Neural cell (in vitro differentiated cells): ENCODE results near the gene VEPH1. TPM values are rescaled to one million over a fixed set of nuclear protein-coding genes. Genes with fewer than 3 reads are reported as not detected.

Source experiments
- H2AFZ ChIP-seq: fragments of 200-600, 300-800 bp; sonication (generic), shearing (Covaris generic); 2 replicates; pipeline ENCODE4 v1.6.0; 2014; ENCODE audit warnings: low read depth, mild to moderate bottlenecking, antibody characterized with exemption, low read length, moderate library complexity
- H3F3A ChIP-seq: fragments of 200-600 bp; shearing (Covaris generic); 2 replicates; pipeline ENCODE4 v1.6.1; 2016; ENCODE audit warnings: mild to moderate bottlenecking, moderate library complexity, mixed read lengths, antibody characterized with exemption, low read length; ENCODE audit not compliant: insufficient read depth, poor library complexity, severe bottlenecking
- H3K27ac ChIP-seq: fragments of 200-600, 300-800 bp; sonication (generic), shearing (Covaris generic); 2 replicates; pipeline ENCODE4 v1.5.1; 2014; ENCODE audit warnings: mild to moderate bottlenecking, low read length, moderate library complexity
- H3K27me3 ChIP-seq: fragments of 300-800, 200-600 bp; sonication (generic), shearing (Covaris generic); 2 replicates; pipeline ENCODE4 v1.6.0; 2014; ENCODE audit warnings: mild to moderate bottlenecking, low read depth, low read length, moderate library complexity; ENCODE audit not compliant: insufficient read depth
- H3K36me3 ChIP-seq: fragments of 300-800, 200-600 bp; sonication (generic), shearing (Covaris generic); 2 replicates; pipeline ENCODE4 v1.5.1; 2014; ENCODE audit warnings: mild to moderate bottlenecking, antibody characterized with exemption, low read length, moderate library complexity; ENCODE audit not compliant: insufficient read depth
- H3K4me2 ChIP-seq: fragments of 300-800, 200-600 bp; sonication (generic), shearing (Covaris generic); 2 replicates; pipeline ENCODE4 v1.6.0; 2014; ENCODE audit warnings: mild to moderate bottlenecking, low read length
- H3K4me3 ChIP-seq: fragments of 300-800, 200-600 bp; sonication (generic), shearing (Covaris generic); 2 replicates; pipeline ENCODE4 v1.5.1; 2014; ENCODE audit warnings: mild to moderate bottlenecking, low read length, moderate library complexity
- H3K79me2 ChIP-seq: fragments of 200-600 bp; shearing (Covaris generic); replicated peaks from 2 replicates; pipeline ENCODE4 v1.6.0; 2014; ENCODE audit warnings: mild to moderate bottlenecking, low read length, moderate library complexity; ENCODE audit not compliant: insufficient read depth
- H3K9ac ChIP-seq: fragments of 300-800, 200-600 bp; sonication (generic), shearing (Covaris generic); 2 replicates; pipeline ENCODE4 v1.6.1; 2016; ENCODE audit warnings: mild to moderate bottlenecking, low read length, mixed read lengths
- H3K9me2 ChIP-seq: fragments of 200-600 bp; shearing (Covaris generic); 2 replicates; pipeline ENCODE4 v1.6.1; 2016; ENCODE audit warnings: mild to moderate bottlenecking, low read length, mixed read lengths; ENCODE audit not compliant: insufficient read depth
- H3K9me3 ChIP-seq: fragments of 200-600, 300-800 bp; sonication (generic), shearing (Covaris generic); 2 replicates; pipeline ENCODE4 v1.6.1; 2016; ENCODE audit warnings: mild to moderate bottlenecking, mixed run types, low read length, moderate library complexity, mixed read lengths
- H4K20me1 ChIP-seq: fragments of 200-600 bp; shearing (Covaris generic); 2 replicates; pipeline ENCODE4 v1.6.1; 2016; ENCODE audit warnings: mild to moderate bottlenecking, mixed run types; ENCODE audit not compliant: insufficient read depth
- CTCF ChIP-seq: fragments of 450-650 bp; IDR thresholded peaks from 2 replicates; pipeline ENCODE4 v1.5.1; 2014; ENCODE audit warnings: antibody characterized with exemption, mild to moderate bottlenecking, moderate library complexity; ENCODE audit not compliant: poor library complexity, severe bottlenecking
- EP300 ChIP-seq: fragments of 450-650 bp; conservative IDR thresholded peaks from 2 replicates; pipeline ENCODE4 v1.6.1; 2014; ENCODE audit warnings: antibody characterized with exemption, mild to moderate bottlenecking, moderate library complexity; ENCODE audit not compliant: poor library complexity, severe bottlenecking
- EZH2 ChIP-seq: fragments of 200-600, 300-800 bp; shearing (Covaris generic), sonication (generic); IDR thresholded peaks from 2 replicates; pipeline ENCODE4 v1.6.1; 2014; ENCODE audit warnings: antibody characterized with exemption, low read length, borderline replicate concordance, mild to moderate bottlenecking; ENCODE audit not compliant: insufficient read depth, poor library complexity, severe bottlenecking
- MXI1 ChIP-seq: fragments of 450-650 bp; conservative IDR thresholded peaks from 2 replicates; pipeline ENCODE4 v1.6.1; 2014; ENCODE audit warnings: antibody characterized with exemption, mild to moderate bottlenecking; ENCODE audit not compliant: poor library complexity, severe bottlenecking
- POLR2AphosphoS5 ChIP-seq: IDR thresholded peaks from 2 replicates; pipeline ENCODE4 v1.6.1; 2012
- RAD21 ChIP-seq: fragments of 450-650 bp; conservative IDR thresholded peaks from 2 replicates; pipeline ENCODE4 v1.6.1; 2014; ENCODE audit warnings: antibody characterized with exemption, mild to moderate bottlenecking, moderate library complexity
- REST ChIP-seq: IDR thresholded peaks from 2 replicates; pipeline ENCODE4 v1.6.1; 2012; ENCODE audit warnings: borderline replicate concordance
- SMC3 ChIP-seq: fragments of 450-650 bp; conservative IDR thresholded peaks from 2 replicates; pipeline ENCODE4 v1.6.1; 2014; ENCODE audit warnings: antibody characterized with exemption, mild to moderate bottlenecking, moderate library complexity; ENCODE audit not compliant: poor library complexity
- TAF1 ChIP-seq: IDR thresholded peaks from 2 replicates; pipeline ENCODE4 v1.6.1; 2012; ENCODE audit warnings: low read depth
- polyA plus RNA-seq: library from polyadenylated mRNA; depleted of rRNA; stranded (reverse); fragments of >200 nt; gene quantifications from 2 replicates; pipeline ENCODE4 v1.2.3, GENCODE V29; 2014

Gene VEPH1
- polyA plus RNA-seq, 1 donor from 2014 or later, result 0.89 TPM

- Histone ChIP-seq H3K9me3 (no peaks in the 10 kb centered on the region), H3K4me3 (no peak overlapping the region), H3K4me2 (no peak overlapping the region), H3K9me2 (no peaks in the 10 kb centered on the region), H3F3A (no peaks in the 10 kb centered on the region), H3K36me3 (no peaks in the 10 kb centered on the region), H3K79me2 (no peaks in the 10 kb centered on the region), H4K20me1 (no peaks in the 10 kb centered on the region), H2AFZ (no peak overlapping the region), H3K9ac (no peak overlapping the region), H3K27me3 (no peaks in the 10 kb centered on the region), H3K27ac (no peak overlapping the region)
- no peak for TF ChIP-seq SMC3
- TF ChIP-seq POLR2AphosphoS5, result no peak
- no peak for TF ChIP-seq MXI1
- TF ChIP-seq REST, result no peak
- no peak for TF ChIP-seq TAF1
- no peak for TF ChIP-seq RAD21
- TF ChIP-seq EP300, result no peak
- TF ChIP-seq CTCF, result no peak
- no peak for TF ChIP-seq EZH2
These were observed 43.5 kb downstream of the VEPH1 start for GRCh38 chr3:157459706-157460105.

- Histone ChIP-seq H3K79me2 (no peaks in the 10 kb centered on the region), H3K9me2 (no peaks in the 10 kb centered on the region), H3K4me3 (no peak overlapping the region), H2AFZ (no peak overlapping the region), H3K27me3 (no peaks in the 10 kb centered on the region), H3F3A (no peaks in the 10 kb centered on the region), H3K9me3 (no peaks in the 10 kb centered on the region), H3K4me2 (no peak overlapping the region), H4K20me1 (no peaks in the 10 kb centered on the region), H3K27ac (no peak overlapping the region), H3K9ac (no peak overlapping the region), H3K36me3 (no peaks in the 10 kb centered on the region)
- TF ChIP-seq POLR2AphosphoS5 (no peak), TAF1 (no peak), EP300 (no peak), SMC3 (no peak), MXI1 (no peak), REST (no peak), RAD21 (no peak), CTCF (no peak), EZH2 (no peak)
These were observed 49.4 kb downstream of the VEPH1 start for GRCh38 chr3:157453824-157454223.
